Karpas-422 (cell line): ENCODE data around the gene C1QL4. TPM values are rescaled to one million over a fixed set of nuclear protein-coding genes. Genes with fewer than 3 reads are reported as not detected.
A peak's percentile ranks its signal among the peaks of the same experiment; 100 is the strongest.

Experiments
- DNase-seq: peaks from one replicate; pipeline ENCODE4 v3.0.0-alpha.2; 2015
- H2AFZ ChIP-seq: fragments of 200-600 bp; sonication (generic); 2 replicates; pipeline ENCODE4 v1.6.1; 2014; ENCODE audit warnings: antibody characterized with exemption, low read length, mixed read lengths
- H3K27ac ChIP-seq: fragments of 200-600 bp; sonication (generic); 2 replicates; pipeline ENCODE4 v1.5.1; 2014; ENCODE audit warnings: mild to moderate bottlenecking, low read length, moderate library complexity
- H3K27me3 ChIP-seq: fragments of 200-600 bp; sonication (generic); 2 replicates; pipeline ENCODE4 v1.6.1; 2014; ENCODE audit warnings: low read length, mixed read lengths
- H3K36me3 ChIP-seq: fragments of 200-600 bp; sonication (generic); 2 replicates; pipeline ENCODE4 v1.6.1; 2014; ENCODE audit warnings: low read length, mixed read lengths; ENCODE audit not compliant: insufficient read depth
- H3K4me1 ChIP-seq: fragments of 200-600 bp; sonication (generic); 2 replicates; pipeline ENCODE4 v1.6.1; 2014; ENCODE audit warnings: mild to moderate bottlenecking, low read length, mixed read lengths
- H3K4me2 ChIP-seq: fragments of 200-600 bp; sonication (generic); 2 replicates; pipeline ENCODE4 v1.6.1; 2014; ENCODE audit warnings: low read length, low read depth, mild to moderate bottlenecking; ENCODE audit not compliant: poor library complexity, severe bottlenecking
- H3K4me3 ChIP-seq: fragments of 200-600 bp; sonication (generic); 2 replicates; pipeline ENCODE4 v1.5.1; 2014; ENCODE audit warnings: mild to moderate bottlenecking, antibody characterized with exemption, low read length, mixed read lengths
- H3K79me2 ChIP-seq: fragments of 200-600 bp; sonication (generic); 2 replicates; pipeline ENCODE4 v1.6.1; 2014; ENCODE audit warnings: mild to moderate bottlenecking, low read length, mixed read lengths
- H3K9ac ChIP-seq: fragments of 200-600 bp; sonication (generic); 2 replicates; pipeline ENCODE4 v1.6.0; 2014; ENCODE audit warnings: low read length
- H3K9me2 ChIP-seq: fragments of 200-600 bp; sonication (generic), shearing (Covaris generic); replicated peaks from 2 replicates; pipeline ENCODE4 v1.6.0; 2014; ENCODE audit warnings: mild to moderate bottlenecking, low read length, moderate library complexity; ENCODE audit not compliant: insufficient read depth
- H3K9me3 ChIP-seq: fragments of 300-700, 200-600 bp; sonication (generic); 2 replicates; pipeline ENCODE4 v1.6.1; 2014; ENCODE audit warnings: low read length, mixed read lengths
- H4K20me1 ChIP-seq: fragments of 200-600 bp; sonication (generic); 2 replicates; pipeline ENCODE4 v1.6.1; 2014; ENCODE audit warnings: mild to moderate bottlenecking, antibody characterized with exemption, low read length, low read depth; ENCODE audit not compliant: insufficient read depth
- total RNA-seq: library from RNA; depleted of rRNA; stranded (reverse); fragments of >200 nt; shearing (Covaris generic); gene quantifications from 2 replicates; pipeline ENCODE4 v1.2.3, GENCODE V29; 2014; ENCODE audit warnings: low replicate concordance

Gene C1QL4
- total RNA-seq, 1 experiment from 2014 or later: not detected

GRCh38 chr12:49346659-49347310 is 9.8 kb upstream of the C1QL4 start, which contains the start of gene DNAJC22:
DNAJC22 (plus strand) TSS chr12:49346888; CDS start chr12:49348873, 1,985 bp downstream.
- H3K4me3 ChIP-seq: peak within 1 kb of the TSS; percentile 62
- H4K20me1 ChIP-seq: peaks cover 7% of the 10 kb centered on the region; the same call in 1 of the 2 replicates
- H3K4me2 ChIP-seq: peak within 1 kb of the TSS; percentile 78
- H3K79me2 ChIP-seq: no peaks in the 10 kb centered on the region
- no peak within 1 kb of the TSS for H3K27ac ChIP-seq
- H3K36me3 ChIP-seq: no peaks in the 10 kb centered on the region
- no peak within 1 kb of the TSS for H2AFZ ChIP-seq
- no peaks in the 10 kb centered on the region for H3K9me3 ChIP-seq
- H3K4me1 ChIP-seq: peaks cover 52% of the 10 kb centered on the region
- no peaks in the 10 kb centered on the region for H3K27me3 ChIP-seq
- H3K9me2 ChIP-seq: no peaks in the 10 kb centered on the region
- peak within 1 kb of the TSS; percentile 50 for H3K9ac ChIP-seq
- peak; percentile 58 for DNase-seq

DNA sequence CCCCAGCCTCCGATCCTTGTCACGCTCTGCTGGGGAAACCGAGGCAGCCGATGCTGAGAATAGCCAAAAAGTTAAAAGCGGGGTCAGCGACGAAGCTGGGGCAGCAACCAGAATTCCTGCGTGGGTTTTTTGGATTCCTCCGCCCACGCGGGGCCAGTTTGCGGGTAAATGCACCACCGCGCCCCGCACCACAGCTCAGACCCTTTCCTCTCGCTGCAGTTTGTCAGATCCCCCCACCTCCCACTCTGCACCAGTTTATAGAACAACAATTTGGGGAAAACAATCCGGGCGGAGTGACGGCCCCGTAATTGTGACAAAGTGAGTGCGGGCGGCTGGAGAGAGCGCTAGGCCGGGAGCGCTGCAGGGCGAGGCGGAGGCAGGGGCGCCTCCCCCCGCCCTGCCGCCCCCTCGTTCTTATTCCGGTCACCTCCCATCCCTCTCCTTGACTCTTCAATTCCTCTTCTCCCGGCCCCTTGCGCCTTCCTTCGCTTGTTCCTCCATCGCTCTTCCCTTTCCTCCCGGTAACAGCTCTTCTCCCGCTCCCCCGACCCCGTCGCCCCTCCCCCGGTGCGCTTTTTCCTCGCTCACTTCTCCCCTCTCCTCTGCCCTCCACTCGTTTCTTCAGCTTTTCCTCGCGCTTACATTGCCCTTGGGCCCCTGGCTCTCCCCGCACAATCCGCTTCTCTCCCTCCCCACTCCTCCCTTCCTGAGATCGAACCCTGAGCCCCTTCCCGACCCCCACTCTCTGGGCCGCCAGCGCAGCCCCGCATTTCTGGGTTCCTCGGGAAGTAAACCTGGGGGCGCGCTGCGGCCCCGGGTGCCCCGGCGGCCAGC is 9.1 kb upstream of the C1QL4 start:
- peak overlapping the region; percentile 62 for H3K4me3 ChIP-seq
- H4K20me1 ChIP-seq: peaks cover 7% of the 10 kb centered on the region; the same call in 1 of the 2 replicates
- no peaks in the 10 kb centered on the region for H3K9me3 ChIP-seq
- no peaks in the 10 kb centered on the region for H3K79me2 ChIP-seq
- H3K4me2 ChIP-seq: peak overlapping the region; percentile 78
- no peak overlapping the region for H3K27ac ChIP-seq
- no peaks in the 10 kb centered on the region for H3K9me2 ChIP-seq
- DNase-seq: no peak
- H3K9ac ChIP-seq: peak overlapping the region; percentile 50
- H2AFZ ChIP-seq: no peak overlapping the region
- no peaks in the 10 kb centered on the region for H3K36me3 ChIP-seq
- peaks cover 52% of the 10 kb centered on the region for H3K4me1 ChIP-seq
- H3K27me3 ChIP-seq: no peaks in the 10 kb centered on the region

GRCh38 chr12:49345051-49345824 is 8.2 kb upstream of the C1QL4 start:
- Histone ChIP-seq H3K4me3 (peak overlapping the region; percentile 62), H3K9me2 (no peaks in the 10 kb centered on the region), H3K4me1 (peaks cover 57% of the 10 kb centered on the region), H3K9me3 (no peaks in the 10 kb centered on the region), H3K36me3 (no peaks in the 10 kb centered on the region), H3K27me3 (no peaks in the 10 kb centered on the region), H3K79me2 (no peaks in the 10 kb centered on the region), H3K27ac (no peak overlapping the region), H3K9ac (peak overlapping the region; percentile 50), H2AFZ (no peak overlapping the region), H4K20me1 (peaks cover 7% of the 10 kb centered on the region; the same call in 1 of the 2 replicates), H3K4me2 (peak overlapping the region; percentile 78)
- DNase-seq: peak; percentile 74

DNA sequence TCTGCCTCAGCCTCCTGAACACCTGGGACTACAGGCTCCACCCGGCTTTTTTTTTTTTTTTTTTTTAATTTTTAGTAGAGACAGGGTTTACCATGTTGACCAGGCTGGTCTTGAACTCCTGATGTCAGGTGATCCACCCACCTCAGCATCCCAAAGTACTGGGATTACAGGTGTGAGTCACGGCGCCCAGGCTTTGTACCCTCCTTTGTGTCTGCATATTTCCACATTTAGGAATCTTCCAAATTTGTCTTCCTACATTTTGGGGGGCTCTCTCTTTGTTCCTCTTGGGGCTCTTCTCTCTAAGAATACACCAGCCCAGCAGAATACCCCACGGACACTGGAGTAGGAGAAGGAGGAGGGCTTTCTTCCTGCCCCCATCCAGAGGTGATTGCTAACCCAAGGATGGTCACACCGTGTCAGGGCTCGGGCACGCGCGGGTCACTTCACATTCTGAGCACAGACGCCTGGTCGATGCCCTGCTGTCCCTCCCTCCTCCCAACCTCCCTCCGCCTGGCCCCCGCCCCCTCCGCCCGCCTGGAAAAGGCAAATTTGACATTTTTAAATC is 7.6 kb upstream of the C1QL4 start:
- peaks cover 7% of the 10 kb centered on the region; the same call in 1 of the 2 replicates for H4K20me1 ChIP-seq
- no peaks in the 10 kb centered on the region for H3K9me2 ChIP-seq
- no peaks in the 10 kb centered on the region for H3K36me3 ChIP-seq
- H3K79me2 ChIP-seq: no peaks in the 10 kb centered on the region
- no peaks in the 10 kb centered on the region for H3K9me3 ChIP-seq
- no peak overlapping the region for H3K4me2 ChIP-seq
- H2AFZ ChIP-seq: no peak overlapping the region
- no peak for DNase-seq
- no peak overlapping the region for H3K9ac ChIP-seq
- no peaks in the 10 kb centered on the region for H3K27me3 ChIP-seq
- no peak overlapping the region for H3K4me3 ChIP-seq
- H3K27ac ChIP-seq: no peak overlapping the region
- H3K4me1 ChIP-seq: peaks cover 59% of the 10 kb centered on the region

DNA sequence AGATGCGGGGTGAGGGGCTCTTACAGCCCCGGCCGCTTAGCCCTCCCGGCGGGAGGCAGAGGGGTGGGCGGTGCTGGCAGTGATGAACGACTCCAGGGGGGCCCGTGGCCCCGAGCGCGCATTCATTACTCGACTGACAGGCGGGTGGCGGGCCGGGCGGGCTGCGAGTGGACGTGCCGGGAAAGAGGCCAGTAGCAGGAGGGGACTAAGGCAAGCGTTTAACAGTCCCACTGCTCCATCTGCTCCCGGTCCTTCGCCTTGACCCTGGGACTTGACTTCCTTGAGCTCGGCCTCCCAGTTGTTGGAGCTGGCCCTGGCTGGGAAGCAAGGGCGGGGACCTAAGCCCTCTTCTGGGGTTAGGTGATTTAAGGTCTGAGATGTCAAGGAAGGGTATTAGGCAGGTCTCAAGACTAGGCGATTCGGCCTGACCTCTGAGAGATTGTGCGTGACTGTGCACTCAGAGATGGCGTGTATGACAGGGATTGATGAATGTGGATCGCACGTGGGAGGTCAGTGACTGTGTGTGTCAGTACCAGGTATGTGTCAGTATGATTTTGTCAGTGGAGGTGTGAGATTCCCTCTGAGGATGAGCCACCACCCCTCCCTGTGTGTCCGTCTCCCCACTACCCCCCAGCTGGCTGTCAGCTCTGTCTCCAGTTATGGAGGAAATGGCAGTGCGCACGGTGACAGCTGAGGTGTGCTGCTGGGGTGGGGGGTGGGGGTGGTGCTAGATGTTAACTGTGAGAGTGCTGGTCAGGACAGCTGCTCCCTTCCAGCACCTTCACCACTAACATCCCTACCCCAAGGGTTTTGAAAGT is 6.1 kb upstream of the C1QL4 start:
- Histone ChIP-seq H4K20me1 (peaks cover 7% of the 10 kb centered on the region; the same call in 1 of the 2 replicates), H2AFZ (peak overlapping the region; percentile 89), H3K4me3 (peak overlapping the region; percentile 69), H3K9ac (peak overlapping the region; percentile 64), H3K4me1 (peaks cover 59% of the 10 kb centered on the region), H3K9me2 (no peaks in the 10 kb centered on the region), H3K9me3 (no peaks in the 10 kb centered on the region), H3K27ac (no peak overlapping the region), H3K27me3 (no peaks in the 10 kb centered on the region), H3K79me2 (no peaks in the 10 kb centered on the region), H3K36me3 (no peaks in the 10 kb centered on the region), H3K4me2 (peak overlapping the region; percentile 96)
- peak; percentile 67 for DNase-seq

DNA sequence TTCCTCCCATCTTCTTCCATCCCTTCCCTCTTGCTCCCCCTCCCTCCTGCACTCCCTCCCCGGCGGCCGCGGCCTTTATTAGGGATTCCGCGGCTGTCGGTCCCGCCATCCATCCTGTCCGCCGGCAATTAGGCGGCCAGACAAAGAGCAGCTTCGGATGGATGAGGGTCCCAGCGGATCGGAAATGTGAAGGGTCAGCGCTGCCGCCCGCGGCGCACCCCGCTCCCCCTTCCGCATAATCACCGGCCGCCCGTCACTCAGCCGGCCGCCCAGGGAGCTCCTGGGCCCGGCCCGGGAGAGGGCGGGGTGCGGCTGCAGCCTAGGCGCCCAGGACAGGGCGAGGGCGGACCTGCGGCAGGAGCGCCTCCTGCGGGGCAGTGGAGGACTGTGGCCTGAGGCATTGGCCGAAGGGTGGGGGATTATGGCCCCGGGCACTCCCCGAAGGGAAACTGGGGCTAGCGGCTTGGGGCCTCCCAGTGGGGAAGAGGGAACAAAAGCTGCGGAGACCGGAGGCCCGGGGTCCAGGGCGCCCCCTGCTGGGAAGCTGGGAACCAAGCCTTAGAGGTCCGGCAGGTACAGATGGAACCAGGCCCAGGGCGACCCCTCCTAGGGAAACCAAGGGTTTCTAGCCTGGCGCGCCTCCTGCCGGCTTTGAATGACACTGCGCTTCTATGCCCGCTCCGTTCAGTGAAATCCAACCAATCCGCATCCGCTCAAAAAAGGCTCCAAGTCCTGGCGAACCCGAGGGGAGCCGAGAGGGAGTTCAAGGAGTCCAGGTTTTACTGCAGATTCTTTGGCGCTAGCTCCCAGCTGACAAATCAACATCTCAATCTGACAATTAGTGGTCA is 5.3 kb upstream of the C1QL4 start:
- no peaks in the 10 kb centered on the region for H3K36me3 ChIP-seq
- DNase-seq: peak; percentile 97
- H3K27ac ChIP-seq: no peak overlapping the region
- peaks cover 6% of the 10 kb centered on the region; the same call in 1 of the 2 replicates for H4K20me1 ChIP-seq
- peak overlapping the region; percentile 69 for H3K4me3 ChIP-seq
- H3K9ac ChIP-seq: peak overlapping the region; percentile 64
- H3K79me2 ChIP-seq: no peaks in the 10 kb centered on the region
- H3K9me3 ChIP-seq: no peaks in the 10 kb centered on the region
- no peaks in the 10 kb centered on the region for H3K27me3 ChIP-seq
- H2AFZ ChIP-seq: peak overlapping the region; percentile 89
- H3K4me1 ChIP-seq: peaks cover 55% of the 10 kb centered on the region
- no peaks in the 10 kb centered on the region for H3K9me2 ChIP-seq
- H3K4me2 ChIP-seq: peak overlapping the region; percentile 96

- Histone ChIP-seq H3K79me2 (no peaks in the 10 kb centered on the region), H3K9me3 (no peaks in the 10 kb centered on the region), H3K4me3 (no peak overlapping the region), H3K27ac (no peak overlapping the region), H3K9ac (no peak overlapping the region), H3K4me1 (peaks cover 51% of the 10 kb centered on the region), H4K20me1 (peaks cover under 1% of the 10 kb centered on the region; the same call in 1 of the 2 replicates), H3K36me3 (no peaks in the 10 kb centered on the region), H3K4me2 (peak overlapping the region; percentile 96), H2AFZ (no peak overlapping the region), H3K9me2 (no peaks in the 10 kb centered on the region), H3K27me3 (no peaks in the 10 kb centered on the region)
- DNase-seq: no peak
These were observed 4.7 kb upstream of the C1QL4 start for GRCh38 chr12:49341777-49342065.
